Measurements from ENCODE around the gene CCDC188. TPM values are rescaled to one million over a fixed set of nuclear protein-coding genes. Genes with fewer than 3 reads are reported as not detected.

Gene CCDC188
- total and polyA plus RNA-seq, 9 of the 15 experiments (the other 6 are each of a cell fraction or from before 2014, with no cell fraction given): not detected

DNA sequence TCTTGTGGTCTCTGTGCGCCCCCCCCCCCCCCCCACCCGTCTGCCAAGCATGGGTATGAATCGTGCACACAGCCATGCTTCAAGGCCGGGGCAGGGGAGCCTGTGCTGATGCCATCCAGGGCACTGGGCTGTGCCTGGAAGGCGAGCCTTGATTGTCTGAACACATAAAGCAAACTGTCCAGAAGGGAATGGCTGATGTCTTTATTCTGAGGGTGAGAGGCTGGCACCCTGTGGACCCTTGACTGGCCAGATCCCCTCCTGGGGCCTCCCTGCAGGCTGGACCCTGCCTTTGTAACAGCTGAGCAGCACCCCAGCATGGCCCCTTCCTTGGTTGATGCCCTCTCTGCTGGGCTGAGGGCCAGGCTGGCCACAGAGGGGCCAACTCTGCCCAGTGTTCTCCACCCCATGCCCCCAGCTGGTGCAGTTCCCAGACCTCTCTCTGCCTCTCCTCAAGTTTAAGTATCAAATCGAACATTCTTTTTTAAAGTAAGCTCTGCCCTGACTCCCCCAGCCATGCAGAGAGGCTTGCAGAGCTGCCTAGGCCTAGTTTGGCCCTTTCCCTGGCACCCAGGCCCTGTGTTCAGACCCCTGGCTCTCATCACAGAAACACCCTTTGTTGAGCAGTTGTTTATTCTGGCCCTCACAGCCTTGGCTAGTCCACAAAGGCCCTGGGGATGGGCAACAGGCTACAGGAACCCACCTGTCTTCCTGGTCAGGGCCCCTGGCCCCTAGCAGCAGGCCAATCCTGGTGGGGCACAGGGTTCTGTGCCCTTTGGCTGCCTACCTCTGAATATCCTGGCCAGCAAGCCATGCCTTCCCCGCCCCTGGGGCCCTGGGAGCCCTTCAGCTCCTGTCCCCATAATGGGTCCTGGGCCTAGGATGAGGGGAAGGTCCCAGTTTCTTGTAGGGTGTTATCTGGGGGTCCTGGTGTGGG lies 38.9 kb downstream of the CCDC188 start (continued):
- TF ChIP-seq, protein P1, sequence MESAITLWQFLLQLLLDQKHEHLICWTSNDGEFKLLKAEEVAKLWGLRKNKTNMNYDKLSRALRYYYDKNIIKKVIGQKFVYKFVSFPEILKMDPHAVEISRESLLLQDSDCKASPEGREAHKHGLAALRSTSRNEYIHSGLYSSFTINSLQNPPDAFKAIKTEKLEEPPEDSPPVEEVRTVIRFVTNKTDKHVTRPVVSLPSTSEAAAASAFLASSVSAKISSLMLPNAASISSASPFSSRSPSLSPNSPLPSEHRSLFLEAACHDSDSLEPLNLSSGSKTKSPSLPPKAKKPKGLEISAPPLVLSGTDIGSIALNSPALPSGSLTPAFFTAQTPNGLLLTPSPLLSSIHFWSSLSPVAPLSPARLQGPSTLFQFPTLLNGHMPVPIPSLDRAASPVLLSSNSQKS (CRISPR knock-in tag; IDR thresholded peaks at IDR 0.05): peak; percentile 82; the same call in 1 of the 2 replicates
- peak; percentile 78; the same call in 1 of the 2 replicates for TF ChIP-seq SMAD3 (CRISPR knock-in tag; conservative IDR thresholded peaks at IDR 0.05)
- TF ChIP-seq POLR3A (IDR thresholded peaks at IDR 0.05; ENCODE audit: borderline replicate concordance, extremely low read depth, insufficient read depth, insufficient read length): no peak
- peak; percentile 82 for TF ChIP-seq POLR2A (conservative IDR thresholded peaks at IDR 0.05)
- peak; percentile 44 for TF ChIP-seq CHD1 (IDR thresholded peaks at IDR 0.05; ENCODE audit: low read length)
- TF ChIP-seq STAT5A (IDR thresholded peaks at IDR 0.05; ENCODE audit: borderline replicate concordance, low read length): no peak
- 0 out of 2 replicates have a peak, but pooled peaks have one; percentile 43 for TF ChIP-seq ZNF41 (CRISPR knock-in tag; conservative IDR thresholded peaks at IDR 0.05)
- TF ChIP-seq STAT5B (CRISPR knock-in tag; IDR thresholded peaks at IDR 0.05): no peak
- TF ChIP-seq POLR2G (IDR thresholded peaks at IDR 0.05; ENCODE audit: low read depth, low read length): peak; percentile 55
- TF ChIP-seq BHLHE40 (IDR thresholded peaks at IDR 0.05; ENCODE audit: low read length): peak; percentile 18; the same call in 1 of the 2 replicates
- TF ChIP-seq SLC30A9 (CRISPR knock-in tag; IDR thresholded peaks at IDR 0.05): no peak
- TF ChIP-seq ZNF165 (CRISPR knock-in tag; IDR thresholded peaks at IDR 0.05; ENCODE audit: borderline replicate concordance): peak; percentile 78; the same call in 1 of the 2 replicates
- peak; percentile 90 for TF ChIP-seq SIRT6 (IDR thresholded peaks at IDR 0.05; ENCODE audit: low read depth, low read length)
- peak; percentile 68 for TF ChIP-seq POLR2B (IDR thresholded peaks at IDR 0.05; ENCODE audit: low read depth, partially characterized antibody)
- no peak for TF ChIP-seq SMARCA5 (IDR thresholded peaks at IDR 0.05)
- TF ChIP-seq, protein P2, sequence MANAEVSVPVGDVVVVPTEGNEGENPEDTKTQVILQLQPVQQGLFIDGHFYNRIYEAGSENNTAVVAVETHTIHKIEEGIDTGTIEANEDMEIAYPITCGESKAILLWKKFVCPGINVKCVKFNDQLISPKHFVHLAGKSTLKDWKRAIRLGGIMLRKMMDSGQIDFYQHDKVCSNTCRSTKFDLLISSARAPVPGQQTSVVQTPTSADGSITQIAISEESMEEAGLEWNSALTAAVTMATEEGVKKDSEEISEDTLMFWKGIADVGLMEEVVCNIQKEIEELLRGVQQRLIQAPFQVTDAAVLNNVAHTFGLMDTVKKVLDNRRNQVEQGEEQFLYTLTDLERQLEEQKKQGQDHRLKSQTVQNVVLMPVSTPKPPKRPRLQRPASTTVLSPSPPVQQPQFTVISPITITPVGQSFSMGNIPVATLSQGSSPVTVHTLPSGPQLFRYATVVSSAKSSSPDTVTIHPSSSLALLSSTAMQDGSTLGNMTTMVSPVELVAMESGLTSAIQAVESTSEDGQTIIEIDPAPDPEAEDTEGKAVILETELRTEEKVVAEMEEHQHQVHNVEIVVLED (CRISPR knock-in tag; IDR thresholded peaks at IDR 0.05): peak; percentile 47; the same call in 1 of the 2 replicates
- TF ChIP-seq BDP1 (IDR thresholded peaks at IDR 0.05; ENCODE audit: insufficient read depth, insufficient read length): no peak
- TF ChIP-seq RBFOX2 (IDR thresholded peaks at IDR 0.05; ENCODE audit: low read depth, low read length): peak; percentile 66
- TF ChIP-seq, protein P3, sequence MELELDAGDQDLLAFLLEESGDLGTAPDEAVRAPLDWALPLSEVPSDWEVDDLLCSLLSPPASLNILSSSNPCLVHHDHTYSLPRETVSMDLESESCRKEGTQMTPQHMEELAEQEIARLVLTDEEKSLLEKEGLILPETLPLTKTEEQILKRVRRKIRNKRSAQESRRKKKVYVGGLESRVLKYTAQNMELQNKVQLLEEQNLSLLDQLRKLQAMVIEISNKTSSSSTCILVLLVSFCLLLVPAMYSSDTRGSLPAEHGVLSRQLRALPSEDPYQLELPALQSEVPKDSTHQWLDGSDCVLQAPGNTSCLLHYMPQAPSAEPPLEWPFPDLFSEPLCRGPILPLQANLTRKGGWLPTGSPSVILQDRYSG (tag; conservative IDR thresholded peaks at IDR 0.05; ENCODE audit: low read depth): no peak
- 0 out of 2 replicates have a peak, but pooled peaks have one; percentile 13 for TF ChIP-seq ZNF311 (CRISPR knock-in tag; IDR thresholded peaks at IDR 0.05)
- 0 out of 2 replicates have a peak, but pooled peaks have one; percentile 37 for TF ChIP-seq ZKSCAN1 (IDR thresholded peaks at IDR 0.05; ENCODE audit: low read depth, low read length)
- peak; percentile 83; the same call in 1 of the 2 replicates for TF ChIP-seq ERF (CRISPR knock-in tag; IDR thresholded peaks at IDR 0.05)
- peak; percentile 84 for TF ChIP-seq SUPT5H (IDR thresholded peaks at IDR 0.05)
- TF ChIP-seq SMC3 (conservative IDR thresholded peaks at IDR 0.05; ENCODE audit: insufficient read depth, low read depth, low read length): 0 out of 2 replicates have a peak, but pooled peaks have one; percentile 1
- peak; percentile 18; the same call in 1 of the 2 replicates for TF ChIP-seq ZNF444 (CRISPR knock-in tag; IDR thresholded peaks at IDR 0.05)
